ENCODE measurements around the gene ZAR1.

DNA sequence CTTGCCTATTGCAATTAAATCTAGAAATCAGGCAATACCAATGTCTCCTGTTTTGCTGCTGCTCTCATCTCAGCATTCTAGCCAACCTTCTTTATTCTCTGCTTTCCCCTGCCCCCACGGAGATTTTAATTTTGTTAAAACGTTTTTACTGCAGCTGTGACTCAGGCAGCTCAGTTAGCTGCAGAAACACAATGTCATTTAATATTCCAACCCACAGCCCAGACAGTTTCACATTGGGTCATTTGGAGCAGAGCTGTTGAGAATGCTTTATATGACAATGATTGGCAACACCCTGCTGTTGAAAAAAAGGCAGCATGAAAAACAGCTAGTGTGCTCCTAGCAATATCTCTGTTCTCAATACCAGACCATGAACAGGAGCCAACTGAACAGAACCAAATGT lies 19.5 kb upstream of the ZAR1 start:
- TF ChIP-seq BHLHE40 (IDR thresholded peaks at IDR 0.05; ENCODE audit: low read depth, low read length) (no peak), JUNB (IDR thresholded peaks at IDR 0.05) (no peak), POLR2A (IDR thresholded peaks at IDR 0.05; ENCODE audit: low read length) (no peak)
